HEK293 (cell line): ENCODE data around the gene LCN2.
A peak's percentile ranks its signal among the peaks of the same experiment; 100 is the strongest.

Experiments used
- CTCF ChIA-PET: fragments of 350-600 bp; formaldehyde crosslinking; extraction: SDS; loops from one replicate; lab custom pipeline; 2021; ENCODE audit warnings: antibody characterized with exemption; lab: Yijun Ruan, JAX
- POLR2A ChIA-PET: fragments of 300-600 bp; formaldehyde crosslinking; extraction: SDS; loops from one replicate; lab custom pipeline; 2020; ENCODE audit warnings: antibody characterized with exemption, inconsistent platforms; lab: Yijun Ruan, JAX
- H3K27ac ChIP-seq: fragments of 200-500 bp; sonication (Bioruptor generic); 2 replicates; pipeline ENCODE4 v1.5.1; 2014; ENCODE audit warnings: low read depth, low read length, control low read depth, inconsistent platforms; ENCODE audit errors: extremely low read depth
- H3K36me3 ChIP-seq, 2 experiments: fragments of 200-500 bp in 1 of 2; sonication (Bioruptor generic) in 1 of 2; 1 replicate in 1 of 2; 2 replicates in 1 of 2; pipeline ENCODE4 v1.5.1; 2014 to 2017; ENCODE audit warnings: inconsistent platforms in 2 of 2, low read length in 2 of 2; ENCODE audit not compliant: control insufficient read depth in 2 of 2, insufficient read depth in 1 of 2
- H3K4me1 ChIP-seq: fragments of 200-500 bp; sonication (Bioruptor generic); 2 replicates; pipeline ENCODE4 v1.5.1; 2014; ENCODE audit warnings: mild to moderate bottlenecking, low read length, inconsistent platforms; ENCODE audit not compliant: control insufficient read depth, insufficient read depth
- H3K4me3 ChIP-seq: 2 replicates; pipeline ENCODE4 v1.5.1; 2011; ENCODE audit warnings: low read depth, mild to moderate bottlenecking, control low read depth, low read length, moderate library complexity
- H3K9me3 ChIP-seq: fragments of 200-500 bp; sonication (Bioruptor generic); 2 replicates; pipeline ENCODE4 v1.5.1; 2014; ENCODE audit warnings: low read depth, low read length, inconsistent platforms; ENCODE audit not compliant: control insufficient read depth, insufficient read depth
- GLIS1 ChIP-seq: fragments of 450-650 bp; formaldehyde crosslinking; IDR thresholded peaks from 2 replicates; pipeline ENCODE4 v1.5.1; 2016; ENCODE audit warnings: missing biosample characterization, missing genetic modification characterization
- IKZF3 ChIP-seq: fragments of 450-650 bp; IDR thresholded peaks from 2 replicates; pipeline ENCODE4 v1.5.0; 2018; ENCODE audit warnings: missing biosample characterization, mild to moderate bottlenecking, missing genetic modification characterization, moderate library complexity
- PRDM1 ChIP-seq: fragments of 450-650 bp; formaldehyde crosslinking; IDR thresholded peaks from 2 replicates; pipeline ENCODE4; 2016; ENCODE audit warnings: missing biosample characterization, missing genetic modification characterization
- ZBTB17 ChIP-seq: fragments of 450-650 bp; formaldehyde crosslinking; IDR thresholded peaks from 2 replicates; pipeline ENCODE4 v1.5.1; 2016; ENCODE audit warnings: missing biosample characterization, missing genetic modification characterization
- ZIC2 ChIP-seq: fragments of 450-650 bp; formaldehyde crosslinking; IDR thresholded peaks from 2 replicates; pipeline ENCODE4 v1.5.1; 2016; ENCODE audit warnings: missing biosample characterization, missing genetic modification characterization
- ZNF121 ChIP-seq: fragments of 450-650 bp; formaldehyde crosslinking; IDR thresholded peaks from 2 replicates; pipeline ENCODE4 v1.5.1; 2016; ENCODE audit warnings: missing biosample characterization, missing genetic modification characterization
- ZNF132 ChIP-seq: fragments of 450-650 bp; formaldehyde crosslinking; IDR thresholded peaks from 2 replicates; pipeline ENCODE4 v1.5.1; 2017; ENCODE audit warnings: missing biosample characterization, missing genetic modification characterization, borderline replicate concordance
- ZNF19 ChIP-seq: fragments of 450-650 bp; formaldehyde crosslinking; IDR thresholded peaks from 2 replicates; pipeline ENCODE4; 2016; ENCODE audit warnings: missing biosample characterization, missing genetic modification characterization, low read depth
- ZNF302 ChIP-seq: fragments of 450-650 bp; formaldehyde crosslinking; IDR thresholded peaks from 2 replicates; pipeline ENCODE4 v1.5.1; 2016; ENCODE audit warnings: missing biosample characterization, missing genetic modification characterization, low read depth
- ZNF394 ChIP-seq: fragments of 450-650 bp; formaldehyde crosslinking; IDR thresholded peaks from 2 replicates; pipeline ENCODE4 v1.5.1; 2016; ENCODE audit warnings: missing biosample characterization, missing genetic modification characterization, mild to moderate bottlenecking, moderate library complexity, borderline replicate concordance
- ZNF558 ChIP-seq: fragments of 450-650 bp; formaldehyde crosslinking; IDR thresholded peaks from 2 replicates; pipeline ENCODE4 v1.5.1; 2016; ENCODE audit warnings: missing biosample characterization, missing genetic modification characterization
- ZNF600 ChIP-seq: fragments of 450-650 bp; formaldehyde crosslinking; IDR thresholded peaks from 2 replicates; pipeline ENCODE4 v1.5.1; 2016; ENCODE audit warnings: missing biosample characterization, missing genetic modification characterization
- ZNF624 ChIP-seq: fragments of 450-650 bp; formaldehyde crosslinking; IDR thresholded peaks from 2 replicates; pipeline ENCODE4 v1.5.1; 2017; ENCODE audit warnings: missing biosample characterization, missing genetic modification characterization
- ZNF776 ChIP-seq: fragments of 450-650 bp; formaldehyde crosslinking; IDR thresholded peaks from 2 replicates; pipeline ENCODE4 v1.5.0; 2017; ENCODE audit warnings: missing biosample characterization, missing genetic modification characterization, borderline replicate concordance
- TF ChIP-seq, protein P1 (sequence below): fragments of 450-650 bp; formaldehyde crosslinking; IDR thresholded peaks from 2 replicates; pipeline ENCODE4 v1.5.1; 2016; ENCODE audit warnings: missing biosample characterization, missing genetic modification characterization, borderline replicate concordance
- TF ChIP-seq, protein P2 (sequence below): fragments of 450-650 bp; formaldehyde crosslinking; IDR thresholded peaks from 2 replicates; pipeline ENCODE4 v1.5.1; 2017; ENCODE audit warnings: missing biosample characterization, missing genetic modification characterization
- TF ChIP-seq, protein P3 (sequence below): fragments of 450-650 bp; formaldehyde crosslinking; IDR thresholded peaks from 2 replicates; pipeline ENCODE4 v1.5.1; 2017; ENCODE audit warnings: missing biosample characterization, missing genetic modification characterization
- TF ChIP-seq, protein P4 (sequence below): fragments of 450-650 bp; formaldehyde crosslinking; IDR thresholded peaks from 2 replicates; pipeline ENCODE4 v1.5.1; 2016; ENCODE audit warnings: missing biosample characterization, missing genetic modification characterization
- TF ChIP-seq, protein P5 (sequence below): fragments of 450-650 bp; formaldehyde crosslinking; IDR thresholded peaks from 2 replicates; pipeline ENCODE4 v1.5.0; 2017; ENCODE audit warnings: missing biosample characterization, missing genetic modification characterization, borderline replicate concordance
- TF ChIP-seq, protein P6 (sequence below): fragments of 450-650 bp; formaldehyde crosslinking; IDR thresholded peaks from 2 replicates; pipeline ENCODE4 v1.5.1; 2017; ENCODE audit warnings: missing biosample characterization, missing genetic modification characterization

LCN2 gene

DNA sequence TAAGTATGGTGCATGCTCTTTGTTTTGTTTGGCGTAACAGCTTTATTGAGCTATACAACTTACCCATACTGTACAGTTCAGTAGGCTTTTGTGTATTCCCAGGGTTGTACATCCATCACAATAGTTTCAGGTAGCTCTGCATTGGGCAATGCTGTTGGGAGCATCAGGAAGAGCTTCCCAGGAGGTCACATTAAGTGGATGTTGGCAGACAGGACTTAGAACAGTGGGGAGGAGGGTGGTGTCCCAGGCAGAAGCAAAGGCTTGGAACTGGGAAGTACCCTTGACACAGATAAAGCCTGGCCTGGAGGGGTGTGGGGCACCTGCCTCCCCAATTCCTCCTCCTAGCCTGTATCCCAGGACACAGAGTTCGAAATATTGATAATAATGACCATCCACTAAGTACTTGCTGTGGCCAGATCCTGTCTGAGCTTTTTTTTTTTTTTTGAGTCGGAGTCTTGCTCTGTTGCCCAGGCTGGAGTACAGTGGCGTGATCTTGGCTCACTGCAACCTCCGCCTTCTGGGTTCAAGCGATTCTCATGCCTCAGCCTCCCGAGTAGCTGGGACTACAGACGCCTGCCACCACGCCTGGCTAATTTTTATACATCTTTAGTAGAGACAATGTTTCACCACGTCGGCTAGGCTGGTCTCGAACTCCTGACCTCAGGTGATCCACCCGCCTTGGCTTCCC, 12.1 kb downstream of the LCN2 start:
- Histone ChIP-seq H3K27ac (no peak overlapping the region), H3K4me1 (no peaks in the 10 kb centered on the region), H3K4me3 (no peak overlapping the region), H3K9me3 (no peaks in the 10 kb centered on the region), H3K36me3 (peaks cover 0 to 39% of the 10 kb centered on the region in 2 experiments; a peak in 2 of 3 replicates)
- TF ChIP-seq, protein P1, sequence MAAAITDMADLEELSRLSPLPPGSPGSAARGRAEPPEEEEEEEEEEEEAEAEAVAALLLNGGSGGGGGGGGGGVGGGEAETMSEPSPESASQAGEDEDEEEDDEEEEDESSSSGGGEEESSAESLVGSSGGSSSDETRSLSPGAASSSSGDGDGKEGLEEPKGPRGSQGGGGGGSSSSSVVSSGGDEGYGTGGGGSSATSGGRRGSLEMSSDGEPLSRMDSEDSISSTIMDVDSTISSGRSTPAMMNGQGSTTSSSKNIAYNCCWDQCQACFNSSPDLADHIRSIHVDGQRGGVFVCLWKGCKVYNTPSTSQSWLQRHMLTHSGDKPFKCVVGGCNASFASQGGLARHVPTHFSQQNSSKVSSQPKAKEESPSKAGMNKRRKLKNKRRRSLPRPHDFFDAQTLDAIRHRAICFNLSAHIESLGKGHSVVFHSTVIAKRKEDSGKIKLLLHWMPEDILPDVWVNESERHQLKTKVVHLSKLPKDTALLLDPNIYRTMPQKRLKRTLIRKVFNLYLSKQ = no peak
- TF ChIP-seq ZNF121 (tag by site-specific recombination) = peak; percentile 92
- peak; percentile 21; the same call in 1 of the 2 replicates for TF ChIP-seq ZBTB17 (tag by site-specific recombination)
- 0 out of 2 replicates have a peak, but pooled peaks have one; percentile 18 for TF ChIP-seq ZIC2 (tag by site-specific recombination)
- peak; percentile 61; the same call in 1 of the 2 replicates for TF ChIP-seq IKZF3 (tag by site-specific recombination)
- TF ChIP-seq GLIS1 = peak; percentile 84
- TF ChIP-seq ZNF302 (tag by site-specific recombination) = no peak
- no peak for TF ChIP-seq ZNF558 (tag by site-specific recombination)
- ChIA-PET CTCF (interaction anchor here (0.6 to 1.0 kb wide), 3 partner anchors 36 to 106 kb away, joined by 3 read pairs; no protein-coding TSS in a partner anchor), POLR2A (interaction anchor here (0.6 to 3.9 kb wide), 7 partner anchors 9 to 130 kb away, joined by 3 to 30 read pairs (median 5); partner anchors contain the start of genes CIZ1, GOLGA2, NAIF1 and SLC25A25)

DNA sequence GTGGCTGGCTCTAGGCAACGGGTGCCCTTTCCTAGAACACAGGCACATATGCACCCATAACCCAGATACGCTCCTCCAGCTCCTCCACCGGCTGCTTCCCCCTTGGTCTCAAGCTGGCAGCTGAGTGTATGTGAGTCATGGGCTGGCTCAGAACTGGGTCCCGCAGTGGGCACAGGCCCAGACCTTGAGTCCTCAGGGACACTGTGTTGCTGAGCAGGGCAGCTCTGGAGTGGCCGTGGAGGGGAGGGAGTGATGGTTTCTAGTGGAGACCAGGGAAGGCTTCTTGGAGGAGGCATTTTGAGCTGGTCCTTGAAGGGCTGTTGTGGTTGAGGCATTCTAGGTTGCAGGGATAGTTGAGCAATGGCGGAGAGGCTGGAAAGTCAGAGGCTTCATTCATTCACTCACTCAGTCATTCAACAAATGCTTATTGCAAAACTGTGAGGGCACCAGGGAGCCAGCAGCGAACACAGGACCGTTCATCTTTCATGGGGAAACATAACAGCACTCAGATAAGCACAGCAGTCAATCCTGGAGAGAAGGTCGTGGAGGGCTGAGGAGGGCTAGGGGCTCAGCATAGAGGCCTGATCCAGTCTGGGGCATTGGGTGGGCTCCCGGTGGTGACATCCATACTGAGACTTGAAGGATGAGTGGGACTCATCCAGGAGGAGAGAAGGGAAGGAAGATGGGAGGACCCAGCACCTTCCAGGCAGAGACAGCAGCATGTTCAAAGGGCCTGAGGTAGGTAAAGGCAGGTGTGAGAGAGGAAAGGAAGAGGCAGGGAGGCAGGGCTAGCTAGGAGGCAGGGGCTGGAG, 13.2 kb downstream of the LCN2 start:
- ChIA-PET POLR2A (interaction anchor here (0.8 to 3.9 kb wide), 4 partner anchors 8 to 52 kb away, joined by 3 to 30 read pairs (median 4); partner anchors contain the start of gene CIZ1), CTCF (interaction anchor here (0.6 to 0.7 kb wide), 2 partner anchors 35 to 104 kb away, joined by 3 read pairs; no protein-coding TSS in a partner anchor)
- Histone ChIP-seq H3K4me1 (no peaks in the 10 kb centered on the region), H3K36me3 (peaks cover 0 to 50% of the 10 kb centered on the region in 2 experiments; a peak in 2 of 3 replicates), H3K27ac (no peak overlapping the region), H3K9me3 (no peaks in the 10 kb centered on the region), H3K4me3 (no peak overlapping the region)
- TF ChIP-seq ZNF600 (tag by site-specific recombination) = 0 out of 2 replicates have a peak, but pooled peaks have one; percentile 30
- TF ChIP-seq, protein P2, sequence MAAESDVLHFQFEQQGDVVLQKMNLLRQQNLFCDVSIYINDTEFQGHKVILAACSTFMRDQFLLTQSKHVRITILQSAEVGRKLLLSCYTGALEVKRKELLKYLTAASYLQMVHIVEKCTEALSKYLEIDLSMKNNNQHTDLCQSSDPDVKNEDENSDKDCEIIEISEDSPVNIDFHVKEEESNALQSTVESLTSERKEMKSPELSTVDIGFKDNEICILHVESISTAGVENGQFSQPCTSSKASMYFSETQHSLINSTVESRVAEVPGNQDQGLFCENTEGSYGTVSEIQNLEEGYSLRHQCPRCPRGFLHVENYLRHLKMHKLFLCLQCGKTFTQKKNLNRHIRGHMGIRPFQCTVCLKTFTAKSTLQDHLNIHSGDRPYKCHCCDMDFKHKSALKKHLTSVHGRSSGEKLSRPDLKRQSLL (tag by site-specific recombination) = no peak
- TF ChIP-seq ZNF394 (tag by site-specific recombination) = no peak
- TF ChIP-seq, protein P3, sequence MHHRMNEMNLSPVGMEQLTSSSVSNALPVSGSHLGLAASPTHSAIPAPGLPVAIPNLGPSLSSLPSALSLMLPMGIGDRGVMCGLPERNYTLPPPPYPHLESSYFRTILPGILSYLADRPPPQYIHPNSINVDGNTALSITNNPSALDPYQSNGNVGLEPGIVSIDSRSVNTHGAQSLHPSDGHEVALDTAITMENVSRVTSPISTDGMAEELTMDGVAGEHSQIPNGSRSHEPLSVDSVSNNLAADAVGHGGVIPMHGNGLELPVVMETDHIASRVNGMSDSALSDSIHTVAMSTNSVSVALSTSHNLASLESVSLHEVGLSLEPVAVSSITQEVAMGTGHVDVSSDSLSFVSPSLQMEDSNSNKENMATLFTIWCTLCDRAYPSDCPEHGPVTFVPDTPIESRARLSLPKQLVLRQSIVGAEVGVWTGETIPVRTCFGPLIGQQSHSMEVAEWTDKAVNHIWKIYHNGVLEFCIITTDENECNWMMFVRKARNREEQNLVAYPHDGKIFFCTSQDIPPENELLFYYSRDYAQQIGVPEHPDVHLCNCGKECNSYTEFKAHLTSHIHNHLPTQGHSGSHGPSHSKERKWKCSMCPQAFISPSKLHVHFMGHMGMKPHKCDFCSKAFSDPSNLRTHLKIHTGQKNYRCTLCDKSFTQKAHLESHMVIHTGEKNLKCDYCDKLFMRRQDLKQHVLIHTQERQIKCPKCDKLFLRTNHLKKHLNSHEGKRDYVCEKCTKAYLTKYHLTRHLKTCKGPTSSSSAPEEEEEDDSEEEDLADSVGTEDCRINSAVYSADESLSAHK (tag by site-specific recombination) = peak; percentile 68; the same call in 1 of the 2 replicates
- no peak for TF ChIP-seq ZNF19
- TF ChIP-seq ZNF624 (tag by site-specific recombination) = no peak
- no peak for TF ChIP-seq PRDM1 (tag by site-specific recombination)
- no peak for TF ChIP-seq ZNF776 (tag by site-specific recombination)
- TF ChIP-seq, protein P4, sequence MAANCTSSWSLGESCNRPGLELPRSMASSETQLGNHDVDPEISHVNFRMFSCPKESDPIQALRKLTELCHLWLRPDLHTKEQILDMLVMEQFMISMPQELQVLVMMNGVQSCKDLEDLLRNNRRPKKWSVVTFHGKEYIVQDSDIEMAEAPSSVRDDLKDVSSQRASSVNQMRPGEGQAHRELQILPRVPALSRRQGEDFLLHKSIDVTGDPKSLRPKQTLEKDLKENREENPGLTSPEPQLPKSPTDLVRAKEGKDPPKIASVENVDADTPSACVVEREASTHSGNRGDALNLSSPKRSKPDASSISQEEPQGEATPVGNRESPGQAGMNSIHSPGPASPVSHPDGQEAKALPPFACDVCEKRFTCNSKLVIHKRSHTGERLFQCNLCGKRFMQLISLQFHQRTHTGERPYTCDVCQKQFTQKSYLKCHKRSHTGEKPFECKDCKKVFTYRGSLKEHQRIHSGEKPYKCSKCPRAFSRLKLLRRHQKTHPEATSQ = no peak
- TF ChIP-seq, protein P5, sequence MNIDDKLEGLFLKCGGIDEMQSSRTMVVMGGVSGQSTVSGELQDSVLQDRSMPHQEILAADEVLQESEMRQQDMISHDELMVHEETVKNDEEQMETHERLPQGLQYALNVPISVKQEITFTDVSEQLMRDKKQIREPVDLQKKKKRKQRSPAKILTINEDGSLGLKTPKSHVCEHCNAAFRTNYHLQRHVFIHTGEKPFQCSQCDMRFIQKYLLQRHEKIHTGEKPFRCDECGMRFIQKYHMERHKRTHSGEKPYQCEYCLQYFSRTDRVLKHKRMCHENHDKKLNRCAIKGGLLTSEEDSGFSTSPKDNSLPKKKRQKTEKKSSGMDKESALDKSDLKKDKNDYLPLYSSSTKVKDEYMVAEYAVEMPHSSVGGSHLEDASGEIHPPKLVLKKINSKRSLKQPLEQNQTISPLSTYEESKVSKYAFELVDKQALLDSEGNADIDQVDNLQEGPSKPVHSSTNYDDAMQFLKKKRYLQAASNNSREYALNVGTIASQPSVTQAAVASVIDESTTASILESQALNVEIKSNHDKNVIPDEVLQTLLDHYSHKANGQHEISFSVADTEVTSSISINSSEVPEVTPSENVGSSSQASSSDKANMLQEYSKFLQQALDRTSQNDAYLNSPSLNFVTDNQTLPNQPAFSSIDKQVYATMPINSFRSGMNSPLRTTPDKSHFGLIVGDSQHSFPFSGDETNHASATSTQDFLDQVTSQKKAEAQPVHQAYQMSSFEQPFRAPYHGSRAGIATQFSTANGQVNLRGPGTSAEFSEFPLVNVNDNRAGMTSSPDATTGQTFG (tag by site-specific recombination) = no peak
- TF ChIP-seq ZNF132 (tag by site-specific recombination) = no peak
- TF ChIP-seq, protein P6, sequence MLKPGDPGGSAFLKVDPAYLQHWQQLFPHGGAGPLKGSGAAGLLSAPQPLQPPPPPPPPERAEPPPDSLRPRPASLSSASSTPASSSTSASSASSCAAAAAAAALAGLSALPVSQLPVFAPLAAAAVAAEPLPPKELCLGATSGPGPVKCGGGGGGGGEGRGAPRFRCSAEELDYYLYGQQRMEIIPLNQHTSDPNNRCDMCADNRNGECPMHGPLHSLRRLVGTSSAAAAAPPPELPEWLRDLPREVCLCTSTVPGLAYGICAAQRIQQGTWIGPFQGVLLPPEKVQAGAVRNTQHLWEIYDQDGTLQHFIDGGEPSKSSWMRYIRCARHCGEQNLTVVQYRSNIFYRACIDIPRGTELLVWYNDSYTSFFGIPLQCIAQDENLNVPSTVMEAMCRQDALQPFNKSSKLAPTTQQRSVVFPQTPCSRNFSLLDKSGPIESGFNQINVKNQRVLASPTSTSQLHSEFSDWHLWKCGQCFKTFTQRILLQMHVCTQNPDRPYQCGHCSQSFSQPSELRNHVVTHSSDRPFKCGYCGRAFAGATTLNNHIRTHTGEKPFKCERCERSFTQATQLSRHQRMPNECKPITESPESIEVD (tag by site-specific recombination) = no peak
